ENCODE data around the gene POMC. TPM values are rescaled to one million over a fixed set of nuclear protein-coding genes. Genes with fewer than 3 reads are reported as not detected.

POMC gene
- total and polyA plus RNA-seq, 2 donors (not counting 1 experiment from before 2014, with no cell fraction given) = 3.4 to 16.7 TPM

- Histone ChIP-seq H3K9me3 (ENCODE audit: control extremely low read depth in 1 of 3, control insufficient read depth in 2 of 3, insufficient read depth in 1 of 3, low read length in 2 of 3) (no peaks in the 10 kb centered on the region), H3K36me3 (replicated peaks in 1 of 2; ENCODE audit: control extremely low read depth in 1 of 2, control insufficient read depth in 1 of 2, extremely low read depth in 1 of 2, insufficient read depth in 2 of 2, low read length in 1 of 2) (no peaks in the 10 kb centered on the region), H4K20me1 (ENCODE audit: control insufficient read depth, insufficient read depth, low read length, poor library complexity, severe bottlenecking) (no peaks in the 10 kb centered on the region), H3K27me3 (replicated peaks in 1 of 4; ENCODE audit: control extremely low read depth in 1 of 4, control insufficient read depth in 3 of 4, insufficient read depth in 4 of 4, low read length in 3 of 4) (peaks cover 0 to 30% (median 4%) of the 10 kb centered on the region in 4 experiments), H2AFZ (ENCODE audit: insufficient read depth, low read depth, low read length, poor library complexity, severe bottlenecking) (no peak overlapping the region), H3K9ac (ENCODE audit: low read length) (no peak overlapping the region), H3K27ac (ENCODE audit: low read length in 2 of 2) (no peak overlapping the region), H3K4me1 (ENCODE audit: control insufficient read depth in 2 of 2, insufficient read depth in 2 of 2, low read length in 2 of 2) (no peaks in the 10 kb centered on the region), H3K4me3 (ENCODE audit: control extremely low read depth in 1 of 5, extremely low read depth in 1 of 5, insufficient read depth in 1 of 5, low read depth in 2 of 5, low read length in 4 of 5) (no peak overlapping the region), H3K79me2 (ENCODE audit: control insufficient read depth, insufficient read depth, low read length) (no peaks in the 10 kb centered on the region), H3K4me2 (replicated peaks; ENCODE audit: low read depth, low read length, poor library complexity, severe bottlenecking) (no peak overlapping the region)
- H3K4me3 Mint-ChIP-seq = no peak overlapping the region
- ATAC-seq (ENCODE audit: low read depth) (no peak), DNase-seq (no peak)
- no peaks in the 10 kb centered on the region for H3K9me3 Mint-ChIP-seq (ENCODE audit: insufficient read depth)
- POLR2A ChIA-PET = no interaction called here
- WGBS (ENCODE audit: insufficient coverage) = 85% methylated on average over 7 of the region's 8 CpGs
- H3K4me1 Mint-ChIP-seq = no peaks in the 10 kb centered on the region
- CTCF ChIA-PET = interaction anchor here (1.6 kb wide), 1 partner anchor 11 kb away, joined by 5 read pairs; no protein-coding TSS in a partner anchor
- no peak for TF ChIP-seq CTCF (IDR thresholded peaks at IDR 0.05)
- TF ChIP-seq EZH2 (IDR thresholded peaks at IDR 0.05; ENCODE audit: borderline replicate concordance, insufficient read depth, low read depth, low read length, poor library complexity, severe bottlenecking) = no peak
- H3K27ac Mint-ChIP-seq = no peak overlapping the region
- intact Hi-C loops (cut with micrococcal nuclease) = no loop called here
- peaks cover 31% of the 10 kb centered on the region for H3K27me3 Mint-ChIP-seq
These were observed 8.8 kb upstream of the POMC start for GRCh38 chr2:25177211-25177611.

- ChIA-PET POLR2A (no interaction called here), CTCF (interaction anchor here (1.0 kb wide), 1 partner anchor 10 kb away, joined by 3 read pairs; no protein-coding TSS in a partner anchor)
- no peak overlapping the region for H3K9ac ChIP-seq (ENCODE audit: low read length)
- H3K36me3 ChIP-seq (replicated peaks in 1 of 2; ENCODE audit: control extremely low read depth in 1 of 2, control insufficient read depth in 1 of 2, extremely low read depth in 1 of 2, insufficient read depth in 2 of 2, low read length in 1 of 2) = no peaks in the 10 kb centered on the region
- no peak overlapping the region for H3K4me2 ChIP-seq (replicated peaks; ENCODE audit: low read depth, low read length, poor library complexity, severe bottlenecking)
- ATAC-seq (ENCODE audit: low read depth) (no peak), DNase-seq (no peak)
- no peaks in the 10 kb centered on the region for H3K9me3 Mint-ChIP-seq (ENCODE audit: insufficient read depth)
- H3K27ac Mint-ChIP-seq = no peak overlapping the region
- H3K9me3 ChIP-seq (ENCODE audit: control extremely low read depth in 1 of 3, control insufficient read depth in 2 of 3, insufficient read depth in 1 of 3, low read length in 2 of 3) = no peaks in the 10 kb centered on the region
- no peaks in the 10 kb centered on the region for H3K4me1 ChIP-seq (ENCODE audit: control insufficient read depth in 2 of 2, insufficient read depth in 2 of 2, low read length in 2 of 2)
- no peaks in the 10 kb centered on the region for H4K20me1 ChIP-seq (ENCODE audit: control insufficient read depth, insufficient read depth, low read length, poor library complexity, severe bottlenecking)
- H3K27me3 Mint-ChIP-seq = peaks cover 31% of the 10 kb centered on the region
- no peaks in the 10 kb centered on the region for H3K79me2 ChIP-seq (ENCODE audit: control insufficient read depth, insufficient read depth, low read length)
- intact Hi-C loops (cut with micrococcal nuclease) = no loop called here
- TF ChIP-seq CTCF (IDR thresholded peaks at IDR 0.05) (no peak), EZH2 (IDR thresholded peaks at IDR 0.05; ENCODE audit: borderline replicate concordance, insufficient read depth, low read depth, low read length, poor library complexity, severe bottlenecking) (no peak)
- WGBS (ENCODE audit: insufficient coverage) = 100% methylated on average over 5 of the region's 5 CpGs
- H3K4me3 Mint-ChIP-seq = no peak overlapping the region
- H2AFZ ChIP-seq (ENCODE audit: insufficient read depth, low read depth, low read length, poor library complexity, severe bottlenecking) = no peak overlapping the region
- no peak overlapping the region for H3K4me3 ChIP-seq (ENCODE audit: control extremely low read depth in 1 of 5, extremely low read depth in 1 of 5, insufficient read depth in 1 of 5, low read depth in 2 of 5, low read length in 4 of 5)
- H3K27me3 ChIP-seq (replicated peaks in 1 of 4; ENCODE audit: control extremely low read depth in 1 of 4, control insufficient read depth in 3 of 4, insufficient read depth in 4 of 4, low read length in 3 of 4) = peaks cover 0 to 30% (median 4%) of the 10 kb centered on the region in 4 experiments
- H3K4me1 Mint-ChIP-seq = no peaks in the 10 kb centered on the region
- no peak overlapping the region for H3K27ac ChIP-seq (ENCODE audit: low read length in 2 of 2)
These were observed 8.3 kb upstream of the POMC start for GRCh38 chr2:25176541-25177181.
